Stromal cell of bone marrow (primary cell): Measurements from ENCODE around the gene TTC27.

Source experiments
- DNase-seq: peaks from one replicate; pipeline ENCODE4 v3.0.0-alpha.2; 2012; ENCODE audit warnings: low read depth

TTC27 gene

DNA sequence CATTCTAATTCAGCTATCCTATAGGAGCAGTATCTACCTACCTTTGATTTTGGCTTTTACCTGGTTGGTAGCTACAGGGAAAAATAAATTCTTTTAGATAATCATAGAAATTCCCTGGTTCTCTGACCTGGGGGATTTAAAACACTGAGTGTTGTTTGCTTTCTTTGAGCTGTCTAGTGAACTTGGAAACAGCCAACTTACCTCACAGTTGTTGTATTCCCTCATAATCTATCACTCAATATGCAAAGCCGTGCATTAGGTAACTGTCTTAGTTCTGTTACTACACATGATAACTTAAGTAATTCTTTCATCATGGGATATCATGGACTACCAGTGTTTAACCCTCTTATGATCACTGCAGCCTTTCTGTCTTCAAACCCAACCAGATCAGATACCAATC, 127.8 kb downstream of the TTC27 start:
- no peak for DNase-seq

GRCh38 chr2:32756074-32756727, 128.4 kb downstream of the TTC27 start:
- DNase-seq, result no peak

DNA sequence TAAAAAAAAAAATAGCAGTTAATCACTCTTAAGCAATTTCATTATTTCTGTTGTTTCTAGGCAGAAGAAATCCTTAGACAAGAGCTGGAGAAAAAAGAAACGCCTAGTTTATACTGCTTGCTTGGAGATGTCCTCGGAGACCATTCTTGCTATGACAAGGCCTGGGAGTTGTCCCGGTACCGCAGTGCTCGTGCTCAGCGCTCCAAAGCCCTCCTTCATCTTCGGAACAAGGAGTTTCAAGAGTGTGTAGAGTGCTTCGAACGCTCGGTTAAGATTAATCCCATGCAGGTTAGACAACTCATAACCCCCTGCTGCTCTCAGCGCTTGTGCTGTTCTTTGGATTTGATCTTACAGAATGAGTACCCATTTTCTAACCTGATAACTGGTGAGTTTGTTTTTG, 130.4 kb downstream of the TTC27 start:
- no peak for DNase-seq

DNA sequence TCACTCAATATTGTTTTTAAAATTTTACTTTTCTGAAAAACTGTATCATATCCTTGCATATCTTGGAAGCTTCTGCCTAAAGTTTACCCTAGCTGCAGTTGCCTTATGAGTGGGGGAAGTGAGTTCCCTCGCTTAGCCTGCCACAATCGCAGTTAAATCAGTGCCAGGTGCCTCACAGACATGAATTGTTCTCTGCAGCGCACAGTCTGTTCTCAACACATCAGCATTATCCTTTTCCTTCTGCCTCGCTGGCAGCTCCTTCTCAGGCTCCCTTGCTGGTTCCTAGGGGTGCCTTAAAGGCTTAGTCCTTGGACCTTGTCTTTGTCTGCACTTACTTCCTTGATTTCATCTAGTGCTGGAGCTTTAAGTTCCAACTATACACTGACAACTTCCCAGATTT, 132.8 kb downstream of the TTC27 start:
- no peak for DNase-seq

GRCh38 chr2:32768387-32769174, 140.7 kb downstream of the TTC27 start:
- no peak for DNase-seq

- DNase-seq, result no peak
These were observed 142.5 kb downstream of the TTC27 start for GRCh38 chr2:32770360-32770759.

DNA sequence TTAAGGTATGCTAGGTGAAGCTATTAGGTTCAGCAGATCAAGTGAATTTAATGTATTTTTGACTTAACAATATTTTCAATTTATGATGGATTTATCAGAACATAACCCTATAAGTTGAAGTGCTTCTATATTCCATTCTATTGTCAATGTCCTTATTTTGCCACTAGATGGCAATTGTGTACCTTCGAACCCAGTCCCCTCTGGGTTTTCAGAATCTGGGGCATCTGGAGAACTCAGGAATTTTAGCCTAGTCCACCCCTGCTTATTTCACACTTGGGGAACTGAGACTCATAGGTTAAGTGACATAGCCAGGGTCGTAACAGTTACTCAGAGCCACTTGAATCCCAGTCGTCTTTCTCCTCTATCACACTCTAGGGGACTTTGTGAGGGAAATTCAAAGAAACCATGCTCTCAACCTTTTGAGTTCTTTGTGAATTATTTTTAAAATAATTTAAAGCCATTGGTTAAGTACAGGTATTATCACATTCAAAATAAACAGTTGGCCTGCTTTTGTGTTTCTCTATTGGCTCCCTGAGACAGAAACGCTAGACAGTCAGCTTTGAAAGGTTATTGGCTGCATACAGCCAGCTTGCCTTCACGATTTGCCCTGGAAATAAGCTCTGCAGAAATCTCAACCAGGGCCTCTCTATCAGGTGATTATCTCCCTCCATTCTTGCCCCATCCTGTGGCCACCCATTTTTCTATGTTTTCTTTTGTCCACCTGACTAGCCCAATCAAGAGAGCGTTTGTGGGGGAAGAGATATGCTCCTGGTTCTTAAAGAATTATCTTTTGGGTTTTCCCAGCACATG, 145.0 kb downstream of the TTC27 start:
- DNase-seq, result peak; percentile 33

GRCh38 chr2:32773448-32773808, 145.6 kb downstream of the TTC27 start:
- DNase-seq, result no peak

GRCh38 chr2:32775954-32776353, 148.1 kb downstream of the TTC27 start:
- no peak for DNase-seq

- no peak for DNase-seq
These were observed 149.9 kb downstream of the TTC27 start for GRCh38 chr2:32777714-32778113.

DNA sequence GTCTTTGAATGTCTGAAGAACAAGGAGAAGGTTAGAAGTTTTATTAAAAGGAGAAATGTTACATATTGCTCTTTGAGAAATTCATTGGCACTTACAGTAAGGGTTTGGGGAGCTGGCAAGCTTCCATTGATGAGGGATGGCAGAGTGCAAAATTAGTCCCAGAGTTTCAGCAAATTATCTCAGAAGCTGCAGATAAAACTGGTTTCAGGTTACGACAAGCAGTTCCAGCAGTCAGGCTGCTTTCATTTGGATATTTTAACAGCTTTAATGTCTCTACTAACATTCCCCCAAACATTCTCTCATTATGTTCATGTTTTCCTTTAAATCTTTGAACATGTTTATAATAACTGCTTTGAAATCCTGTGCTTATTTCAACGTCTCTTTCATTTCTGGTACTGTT, 153.1 kb downstream of the TTC27 start:
- no peak for DNase-seq

DNA sequence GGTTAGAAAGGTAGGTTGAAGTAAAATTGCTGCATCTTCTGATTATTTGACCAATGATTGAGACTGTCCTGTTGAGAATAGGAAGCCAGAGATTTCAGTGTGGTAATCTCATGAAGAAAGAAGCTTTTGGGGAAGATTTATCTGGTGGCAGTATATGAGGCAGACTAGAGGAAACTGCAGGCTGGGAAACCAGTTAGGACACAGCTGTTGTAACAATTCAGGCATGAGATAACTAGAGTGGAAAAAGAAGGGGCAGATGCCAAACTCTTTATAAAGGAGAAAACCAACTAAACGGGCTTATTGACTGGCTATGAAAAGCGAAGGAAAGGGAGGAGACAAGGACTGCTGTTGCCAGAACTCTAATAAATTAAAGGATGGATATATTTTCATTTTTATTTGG, 155.6 kb downstream of the TTC27 start:
- no peak for DNase-seq

DNA sequence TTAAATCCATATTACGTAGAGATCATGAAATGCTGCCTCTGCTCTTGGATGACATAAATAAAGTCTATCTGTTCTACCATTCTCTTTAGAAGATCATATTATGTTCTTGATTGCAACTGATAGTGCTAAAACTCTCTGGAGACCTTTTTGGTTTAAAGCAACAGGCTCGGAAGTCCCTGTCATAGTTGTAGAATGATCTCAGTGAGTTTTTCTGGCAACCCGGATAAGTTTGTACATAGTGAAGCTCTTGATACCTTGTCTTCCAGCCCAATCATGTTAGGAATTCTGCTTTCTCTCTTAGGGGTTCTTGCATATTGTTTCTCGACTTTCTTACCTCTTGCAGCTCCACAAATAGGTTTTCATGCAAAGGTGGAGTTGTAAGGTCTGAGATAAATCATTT, 156.1 kb downstream of the TTC27 start:
- no peak for DNase-seq

DNA sequence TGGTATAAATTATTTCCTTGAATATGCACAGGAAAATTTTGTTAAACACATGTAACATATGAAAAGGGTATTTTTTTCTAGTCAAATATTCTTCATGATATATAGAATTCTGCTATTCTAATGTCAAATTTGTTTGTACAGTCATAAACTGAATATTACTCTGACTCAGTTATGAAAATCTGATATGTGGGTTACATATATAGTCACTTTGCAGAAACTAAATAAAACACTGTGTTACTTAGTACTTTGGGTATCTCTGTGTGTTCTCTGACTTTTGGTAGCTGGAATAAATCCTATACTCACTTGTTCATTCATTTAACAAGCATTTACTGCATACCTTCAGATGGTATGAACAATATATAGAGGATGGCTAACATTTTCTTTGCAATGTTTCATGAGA, 159.4 kb downstream of the TTC27 start:
- DNase-seq, result no peak

GRCh38 chr2:32788114-32788513, 160.3 kb downstream of the TTC27 start:
- no peak for DNase-seq

DNA sequence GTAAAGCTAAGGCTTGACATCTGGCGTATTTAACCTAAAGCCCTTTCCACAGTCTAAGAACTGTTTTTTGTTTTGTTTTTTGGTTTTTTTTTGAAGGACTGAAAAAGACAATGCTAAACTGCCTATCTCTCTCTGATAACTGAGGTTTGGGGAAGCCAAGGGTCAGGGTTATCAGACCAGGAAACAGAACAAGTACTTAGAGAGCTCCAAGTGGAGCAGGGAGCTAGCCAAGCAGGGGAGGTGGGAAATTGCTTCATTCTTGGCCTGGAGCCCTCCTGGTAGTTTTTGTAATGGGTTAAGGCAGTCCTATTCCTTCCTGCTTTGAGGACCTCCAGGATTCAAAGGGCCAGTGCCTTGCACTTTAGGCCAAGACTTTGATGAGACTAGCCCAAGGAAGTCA, 164.6 kb downstream of the TTC27 start:
- no peak for DNase-seq

GRCh38 chr2:32798829-32799228, 171.0 kb downstream of the TTC27 start:
- no peak for DNase-seq

DNA sequence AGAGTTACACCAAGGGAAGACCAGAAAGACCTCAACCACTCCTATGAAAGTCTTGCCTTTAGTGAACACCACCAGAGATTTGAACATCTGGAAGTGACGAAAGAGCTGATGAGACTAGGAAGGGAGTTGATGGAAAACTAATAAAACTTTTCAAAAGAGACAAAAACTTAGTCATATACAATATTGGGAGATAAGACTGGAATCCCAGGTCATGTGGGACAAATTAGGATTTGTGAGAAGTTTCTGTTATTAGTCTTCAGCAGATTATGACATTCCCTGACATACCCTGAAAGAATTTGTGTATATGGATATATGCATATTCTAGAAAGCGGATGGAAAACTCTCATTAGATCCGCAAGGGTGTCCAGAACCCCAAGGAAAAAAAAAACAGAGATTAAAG, 173.9 kb downstream of the TTC27 start:
- no peak for DNase-seq

DNA sequence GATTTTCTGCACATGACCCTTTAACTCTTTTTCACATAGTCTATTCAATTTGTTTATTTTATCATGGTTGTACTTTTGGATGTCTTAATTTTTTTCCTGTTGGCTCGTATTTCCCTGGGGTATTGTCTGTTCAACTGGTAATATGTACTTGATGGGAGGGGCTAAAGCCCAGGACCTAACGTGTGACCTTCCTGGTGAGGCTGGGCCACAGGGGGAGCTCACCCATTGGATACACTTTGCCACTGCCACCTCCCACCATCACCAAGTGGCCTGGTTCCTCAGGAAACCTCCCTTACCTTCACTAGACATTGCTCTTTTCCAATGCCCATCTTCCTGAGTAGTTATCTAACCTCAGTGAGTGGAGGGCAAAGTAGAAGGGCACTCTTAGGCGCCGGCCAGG, 175.0 kb downstream of the TTC27 start:
- no peak for DNase-seq

DNA sequence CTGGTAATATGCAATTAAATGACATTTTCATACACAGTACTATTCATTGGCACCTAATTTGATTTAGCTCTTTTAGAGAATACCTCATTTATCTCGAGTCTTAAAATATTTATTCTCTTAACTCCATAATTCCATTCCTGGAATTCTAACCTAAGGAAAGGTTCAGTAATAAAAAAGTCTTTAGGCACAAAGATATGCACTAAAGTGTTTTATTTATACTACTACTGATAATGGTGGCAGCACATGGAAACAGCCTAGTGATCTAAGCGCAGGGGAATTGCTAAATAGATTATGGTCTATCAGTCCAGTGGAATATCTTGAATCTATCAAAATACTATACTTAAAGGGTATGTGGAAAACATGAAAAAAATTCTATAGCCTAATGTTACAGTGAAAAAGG, 176.4 kb downstream of the TTC27 start:
- no peak for DNase-seq

GRCh38 chr2:32805104-32806095, 177.6 kb downstream of the TTC27 start:
- DNase-seq, result no peak

DNA sequence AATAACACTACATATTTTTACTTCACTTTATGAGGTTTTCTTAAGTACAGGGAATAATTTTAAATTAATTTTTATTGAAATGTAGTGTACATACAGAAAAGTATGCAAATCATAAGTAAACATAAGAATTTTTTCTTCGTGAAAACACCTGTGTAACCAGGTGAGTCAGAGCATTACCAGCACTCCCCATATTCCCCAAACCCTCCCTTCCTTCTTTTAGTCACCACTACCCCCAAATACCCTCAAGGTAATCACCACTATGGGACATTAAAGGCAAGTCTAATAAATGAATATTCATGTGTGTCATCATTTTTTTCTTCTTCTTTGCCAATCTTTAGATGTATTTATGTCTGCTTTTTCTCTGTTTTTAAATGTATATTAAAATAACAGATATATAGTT, 179.0 kb downstream of the TTC27 start:
- DNase-seq, result no peak
